ENCODE data around the gene ASL.
"Not testable (repeated sequence)": the region's sequence is repeated elsewhere in the genome, so short reads cannot be mapped to it uniquely, and the experiment has no call there.

ASL gene

GRCh38 chr7:66075590-66076461 lies at the start of gene ASL:
ASL (plus strand) TSS chr7:66075819; CDS start chr7:66076082, 263 bp downstream.
- DNase-seq: peak; percentile 90 to 100 (median 96)
- intact Hi-C loops (cut with DNase I): no loop called here

GRCh38 chr7:66028342-66028741 lies 47.3 kb upstream of the ASL start:
- DNase-seq; intact Hi-C loops (cut with DNase I): not testable (repeated sequence)

- intact Hi-C loops (cut with DNase I): no loop called here
- DNase-seq: no peak
Observed at GRCh38 chr7:66033471-66034385, 41.9 kb upstream of the ASL start.

DNA sequence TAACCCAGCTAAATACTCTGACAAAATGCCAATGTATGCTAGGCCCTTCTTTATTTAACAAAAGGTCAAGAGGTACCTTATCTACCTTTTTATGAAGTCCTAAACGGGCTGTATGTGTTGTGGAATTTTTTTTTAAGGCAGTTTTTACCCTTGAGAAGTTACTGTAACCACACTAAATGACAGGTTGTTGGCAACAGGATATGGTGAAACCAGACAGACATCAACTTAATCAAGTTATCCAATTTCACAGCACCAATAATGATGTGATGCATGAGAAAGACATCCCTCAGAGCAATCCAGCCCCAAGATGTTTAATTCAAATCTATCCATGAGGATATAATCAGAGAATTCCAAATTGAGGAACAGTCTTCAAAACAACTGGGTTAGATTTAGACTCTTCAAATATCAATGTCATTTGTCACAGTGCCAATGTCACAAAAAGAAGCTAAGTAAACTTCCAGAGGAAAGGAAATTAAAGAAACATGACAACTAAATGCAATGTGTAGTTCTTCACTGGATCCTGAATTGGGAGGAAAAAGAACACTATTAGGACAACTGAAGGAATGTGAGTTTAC lies 41.1 kb upstream of the ASL start:
- intact Hi-C loops (cut with DNase I); DNase-seq: not testable (repeated sequence)

DNA sequence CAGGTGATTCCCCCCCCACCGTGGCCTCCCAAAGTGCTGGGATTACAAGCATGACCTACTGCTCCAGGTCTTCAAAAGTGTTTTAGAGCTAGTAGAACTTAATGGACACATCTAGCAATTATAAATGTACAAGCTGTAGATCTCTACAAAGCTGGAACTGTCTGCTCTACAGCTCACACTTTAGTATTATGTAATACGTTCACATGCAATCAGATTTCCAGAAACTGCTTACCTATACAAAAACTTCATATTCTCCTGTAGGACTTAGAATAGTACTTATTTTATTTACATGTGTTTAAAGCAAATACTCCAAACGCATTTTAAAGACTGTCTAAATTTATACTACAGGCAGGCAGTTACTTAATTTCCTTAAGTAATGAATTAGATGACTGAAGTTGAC lies 39.2 kb upstream of the ASL start:
- no peak for DNase-seq

GRCh38 chr7:66036788-66037187 lies 38.8 kb upstream of the ASL start:
- no peak for DNase-seq
- intact Hi-C loops (cut with DNase I): no loop called here

More for the DNA sequence above, 39.2 kb upstream of the ASL start:
- intact Hi-C loops (cut with DNase I): no loop called here

GRCh38 chr7:66039094-66039670 lies 36.4 kb upstream of the ASL start:
- intact Hi-C loops (cut with DNase I): no loop called here
- no peak for DNase-seq

GRCh38 chr7:66043681-66044497 lies 31.7 kb upstream of the ASL start:
- intact Hi-C loops (cut with DNase I): no loop called here
- peak; percentile 22 to 93 (median 57) for DNase-seq

DNA sequence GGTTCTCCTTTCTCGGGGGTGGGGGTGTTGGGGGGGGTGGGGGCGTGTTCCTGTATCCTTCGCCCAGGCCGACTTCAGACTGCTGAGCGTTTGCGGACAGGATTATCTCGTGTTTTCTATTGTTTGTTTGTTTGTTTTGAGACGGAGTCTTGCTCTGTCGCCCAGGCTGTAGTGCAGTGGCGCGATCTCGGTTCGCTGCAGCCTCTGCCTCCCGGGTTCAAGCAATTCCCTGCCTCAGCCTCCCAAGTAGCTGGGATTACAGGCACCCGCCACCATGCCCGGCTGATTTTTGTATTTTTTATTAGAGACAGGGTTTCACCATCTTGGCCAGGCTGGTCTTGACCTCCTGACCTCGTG lies 31.1 kb upstream of the ASL start:
- DNase-seq: peak in 1 of 10 donors; percentile 63
- intact Hi-C loops (cut with DNase I): not testable (repeated sequence)

DNA sequence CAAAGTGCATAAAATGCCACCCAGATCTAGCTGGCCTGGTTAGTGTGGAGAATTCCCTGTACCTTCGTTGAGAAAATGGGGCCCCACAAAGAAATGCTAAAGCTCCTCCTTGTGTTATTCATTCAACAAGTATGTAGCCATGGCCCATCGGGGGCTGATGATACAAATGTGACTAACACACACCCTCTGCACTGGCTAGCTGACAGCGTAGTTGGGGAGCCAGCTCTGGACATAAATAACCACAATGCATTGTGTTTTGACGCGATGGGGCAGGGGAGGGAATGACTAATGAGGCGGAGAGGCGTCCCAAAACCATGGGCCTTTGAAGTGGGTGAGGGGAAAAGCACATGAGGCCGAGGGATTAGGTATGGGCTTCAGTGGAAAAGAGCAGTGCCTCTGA lies 28.2 kb upstream of the ASL start:
- no peak for DNase-seq
- intact Hi-C loops (cut with DNase I): no loop called here

DNA sequence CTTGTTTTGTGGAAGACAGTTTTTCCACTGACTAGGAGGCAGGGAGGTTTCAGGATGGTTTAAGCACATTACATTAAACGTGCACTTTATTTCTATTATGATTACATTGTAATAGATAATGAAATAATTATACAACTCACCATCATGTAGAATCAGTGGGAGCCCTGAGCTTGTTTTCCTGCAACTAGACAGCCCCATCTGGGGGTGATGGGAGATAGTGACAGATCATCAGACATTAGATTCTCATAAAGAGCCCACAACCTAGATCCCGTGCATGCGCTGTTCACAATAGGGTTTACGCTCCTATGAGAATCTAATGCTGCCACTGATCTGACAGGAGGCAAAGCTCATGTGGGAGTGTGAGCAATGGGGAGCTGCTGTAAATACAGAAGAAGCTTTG lies 25.7 kb upstream of the ASL start:
- intact Hi-C loops (cut with DNase I): not testable (repeated sequence)
- DNase-seq: peak in 1 of 10 donors; percentile 26

DNA sequence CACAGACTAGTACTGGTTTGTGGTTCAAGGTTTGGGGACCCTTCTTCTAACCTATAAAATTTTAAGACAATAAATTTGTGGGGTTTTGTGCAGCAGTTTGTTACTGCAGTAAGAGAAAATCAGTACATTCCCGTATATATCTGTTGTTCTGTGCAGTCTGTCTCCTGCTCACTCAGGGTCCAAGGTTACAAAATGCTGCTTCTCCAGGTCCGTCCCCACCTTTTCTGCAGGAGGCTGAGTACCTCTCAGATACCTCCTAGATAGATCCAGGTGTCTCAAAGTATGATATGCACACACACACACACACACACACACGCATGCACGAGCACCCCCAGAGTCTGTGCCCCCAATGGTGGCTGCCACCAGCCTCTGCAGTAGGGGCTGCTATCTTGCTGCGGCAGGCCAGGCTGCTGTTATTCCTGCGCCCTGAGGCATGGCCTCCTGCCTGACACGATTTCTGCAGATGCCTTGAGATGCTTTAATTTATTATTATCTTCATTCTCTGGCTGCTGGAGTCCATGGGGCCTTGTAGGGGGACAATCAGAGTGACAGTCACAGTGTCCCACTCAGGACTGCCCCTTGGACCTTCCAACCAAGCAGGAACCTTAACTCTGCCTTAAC lies 25.2 kb upstream of the ASL start:
- intact Hi-C loops (cut with DNase I): no loop called here

DNA sequence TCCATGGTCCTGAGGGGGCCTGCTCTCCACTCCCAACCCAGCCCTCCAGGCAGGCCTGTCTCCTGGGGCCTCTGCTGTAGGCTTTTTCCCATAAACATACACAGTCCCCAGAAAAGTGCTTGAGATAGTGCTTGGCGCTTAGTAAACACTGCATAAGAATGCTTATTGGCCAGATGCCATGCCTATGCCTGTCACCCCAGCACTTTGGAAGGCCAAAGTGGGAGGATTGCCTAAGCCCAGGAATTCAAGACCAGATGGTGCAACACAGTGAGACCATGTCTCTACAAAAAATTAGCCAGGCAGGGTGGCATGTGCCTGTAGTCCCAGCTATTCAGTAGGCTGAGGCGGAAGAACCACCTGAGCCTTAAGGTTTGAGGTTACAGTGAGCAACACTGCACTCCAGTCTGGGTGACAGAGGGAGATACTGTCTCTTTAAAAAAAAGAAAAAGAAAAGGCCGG lies 24.6 kb upstream of the ASL start:
- intact Hi-C loops (cut with DNase I): no loop called here
- peak in 2 of 10 donors; percentile 13 to 38 for DNase-seq

More for the DNA sequence above, 25.2 kb upstream of the ASL start:
- peak in 1 of 10 donors; percentile 13 for DNase-seq

DNA sequence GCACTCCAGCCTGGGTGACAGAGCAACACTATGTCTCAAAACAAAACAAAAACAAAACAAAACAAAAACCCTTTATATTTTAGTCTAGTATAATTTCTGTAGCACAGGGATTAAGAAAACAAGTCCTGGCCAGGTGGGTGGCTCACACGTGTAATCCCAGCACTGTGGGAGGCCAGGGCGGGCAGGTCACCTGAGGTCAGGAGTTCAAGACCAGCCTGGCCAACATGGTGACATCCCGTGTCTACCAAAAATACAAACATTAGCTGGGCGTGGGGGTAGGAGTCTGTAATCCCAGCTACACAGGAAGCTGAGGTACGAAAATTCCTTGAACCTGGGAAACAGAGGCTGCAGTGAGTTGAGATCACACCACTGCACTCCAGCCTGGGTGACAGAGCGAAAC lies 23.2 kb upstream of the ASL start:
- DNase-seq: peak in 2 of 10 donors; percentile 27 to 33
- intact Hi-C loops (cut with DNase I): no loop called here

- intact Hi-C loops (cut with DNase I): no loop called here
- peak in 1 of 10 donors; percentile 40 for DNase-seq
Observed at GRCh38 chr7:66054063-66054462, 21.6 kb upstream of the ASL start.

- intact Hi-C loops (cut with DNase I): no loop called here
- peak in 1 of 10 donors; percentile 5 for DNase-seq
Observed at GRCh38 chr7:66055321-66055956, 20.2 kb upstream of the ASL start.

DNA sequence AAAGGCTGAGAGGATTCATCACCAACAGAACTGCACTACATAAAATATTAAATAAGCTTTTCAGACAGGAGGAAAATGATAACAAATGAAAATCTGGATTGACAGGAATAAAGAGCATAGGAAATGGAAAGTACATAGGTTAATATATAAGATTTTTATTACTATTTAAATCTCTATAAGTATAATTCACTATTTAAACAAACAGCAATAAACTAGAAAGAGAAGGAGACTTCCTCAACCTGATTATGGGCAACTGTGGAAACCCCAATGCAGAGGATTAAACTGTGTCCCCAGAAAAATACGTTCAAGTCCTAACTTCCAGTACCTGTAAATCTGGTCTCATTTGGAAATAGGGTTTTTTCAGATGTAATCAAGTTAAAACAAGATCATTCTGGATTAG lies 14.8 kb upstream of the ASL start:
- intact Hi-C loops (cut with DNase I): no loop called here
- no peak for DNase-seq

DNA sequence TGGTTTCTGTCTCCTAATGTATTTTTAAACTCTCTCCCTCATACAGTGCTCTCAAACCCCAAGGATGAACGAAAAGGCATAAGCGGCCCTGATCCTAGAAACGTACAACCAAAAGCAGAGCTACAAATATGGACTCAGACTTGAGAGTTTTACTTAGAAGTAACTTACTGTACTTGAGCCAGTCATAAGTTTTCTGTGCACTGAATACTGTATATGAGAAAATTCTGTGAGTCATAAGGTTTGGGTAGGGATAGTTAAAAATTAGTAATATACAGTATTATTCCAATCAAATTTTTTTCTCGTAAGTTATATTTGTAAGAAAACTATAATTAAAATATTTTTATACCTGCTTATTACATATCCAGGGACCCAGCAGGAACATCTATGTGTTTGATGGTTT lies 5.9 kb upstream of the ASL start:
- no peak for DNase-seq
- intact Hi-C loops (cut with DNase I): no loop called here

GRCh38 chr7:66070222-66070621 lies 5.4 kb upstream of the ASL start:
- intact Hi-C loops (cut with DNase I): no loop called here
- DNase-seq: no peak

Measured in posterior cingulate gyrus (tissue), 11 donors.